ELR (cell line): Measurements from ENCODE around the gene DOHH.

Experiments
- DNase-seq: peaks from one replicate; pipeline ENCODE4 v3.0.0-alpha.2; 2015; ENCODE audit warnings: low read depth

DOHH gene

DNA sequence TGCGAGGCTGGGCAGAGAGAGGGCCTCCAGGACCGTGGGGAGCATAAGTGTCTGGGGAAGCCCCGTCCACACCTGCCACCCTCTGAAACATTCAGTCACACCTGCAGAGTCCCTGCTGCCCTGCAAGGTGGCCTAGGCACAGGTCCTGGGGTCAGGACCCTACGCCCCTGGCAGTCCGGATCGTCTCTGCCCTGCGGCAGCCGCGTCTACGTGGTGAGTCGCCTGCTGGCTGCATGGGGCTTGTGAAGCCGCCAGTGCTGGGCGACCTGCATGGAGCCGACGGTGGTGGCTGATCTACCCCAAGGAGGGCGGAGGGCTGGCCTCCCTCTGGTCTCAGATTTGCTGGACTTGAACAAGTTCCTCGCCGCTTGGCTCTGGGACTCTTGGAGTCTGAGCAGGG lies 18.7 kb upstream of the DOHH start:
- DNase-seq, result no peak

- DNase-seq, result no peak
Observed at GRCh38 chr19:3518659-3519058, 18.2 kb upstream of the DOHH start.

DNA sequence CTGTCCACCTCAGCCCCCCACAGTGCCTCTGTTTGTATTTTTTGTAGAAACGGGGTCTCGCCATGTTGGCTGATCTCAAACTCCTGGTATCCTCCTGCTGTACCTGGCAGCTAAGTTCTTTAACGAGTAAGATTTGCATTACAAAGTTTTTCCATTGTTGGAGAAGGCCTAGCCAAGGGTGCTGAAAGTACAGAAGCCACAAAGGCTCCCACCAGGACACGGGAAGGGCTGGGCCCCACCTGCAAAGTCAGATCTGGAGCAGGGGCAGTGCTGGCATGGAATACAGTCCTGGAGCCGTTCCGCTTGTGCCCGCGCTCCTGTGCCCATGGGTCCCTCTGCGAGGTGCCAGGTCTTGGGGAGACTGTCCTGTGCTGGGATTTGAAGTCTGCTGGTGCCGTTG lies 17.8 kb upstream of the DOHH start:
- no peak for DNase-seq

DNA sequence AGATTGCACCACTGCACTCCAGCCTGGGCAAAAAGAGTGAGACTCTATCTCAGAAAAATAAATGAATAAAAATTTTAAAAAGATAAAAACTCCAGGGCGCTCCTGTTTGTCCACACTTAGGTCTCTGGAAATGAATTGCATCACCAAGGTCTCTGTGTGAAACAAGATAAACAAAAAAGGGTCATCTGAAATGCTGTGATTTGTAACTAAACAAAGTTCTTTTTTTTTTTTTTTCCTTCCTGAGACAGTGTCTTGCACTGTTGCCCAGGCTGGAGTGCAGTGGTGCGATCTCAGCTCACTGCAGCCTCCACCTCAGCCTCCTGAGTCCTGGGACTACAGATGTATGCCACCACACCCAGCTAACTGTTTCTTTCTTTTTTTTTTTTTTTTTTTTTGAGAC lies 17.2 kb upstream of the DOHH start:
- DNase-seq, result no peak

DNA sequence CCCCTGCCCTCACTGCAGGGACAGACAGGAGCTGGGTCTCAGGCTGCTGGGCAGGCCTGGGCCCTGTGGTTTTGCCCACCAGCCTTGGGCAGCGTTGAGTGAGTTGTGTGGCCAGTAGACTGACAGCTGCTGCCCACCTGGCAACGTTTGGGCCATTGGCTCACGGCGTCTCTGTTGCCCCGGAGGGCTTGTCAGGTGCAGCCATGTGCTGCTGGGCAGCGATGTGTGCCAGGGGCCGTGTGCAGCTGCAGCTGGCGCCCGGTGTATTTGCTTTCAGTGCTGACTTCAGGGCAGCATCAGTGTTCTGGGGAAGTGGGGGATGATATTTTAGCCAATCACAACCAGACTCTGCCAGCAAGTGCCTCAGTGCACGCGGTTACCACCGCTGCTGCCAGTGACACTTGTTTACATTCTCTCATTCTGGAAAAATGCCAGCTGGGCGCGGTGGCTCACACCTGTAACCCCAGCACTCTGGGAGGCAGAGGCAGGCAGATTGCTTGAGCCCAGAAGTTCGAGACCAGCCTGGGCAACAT lies 16.3 kb upstream of the DOHH start:
- no peak for DNase-seq

- no peak for DNase-seq
Observed at GRCh38 chr19:3515891-3516422, 15.5 kb upstream of the DOHH start.

DNA sequence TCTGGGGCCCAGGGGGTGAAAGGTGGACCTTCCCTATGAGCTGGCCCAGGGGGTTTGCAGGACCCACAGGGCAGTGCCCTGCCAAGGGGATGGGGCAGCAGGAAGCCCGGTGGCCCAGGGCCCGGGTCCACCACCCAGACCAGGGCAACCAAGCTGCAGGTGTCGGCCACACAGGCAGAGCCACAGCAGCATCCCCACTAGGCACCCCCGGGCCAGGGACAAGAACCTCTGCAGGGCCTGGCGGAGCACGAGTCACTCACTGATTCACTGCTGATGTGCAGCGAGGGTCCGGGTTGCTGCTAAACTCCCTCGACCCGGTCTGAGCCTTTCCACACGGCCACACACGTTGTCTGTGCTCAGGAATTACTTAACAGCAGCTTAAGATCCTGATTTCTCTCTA lies 14.5 kb upstream of the DOHH start:
- peak; percentile 41 for DNase-seq

- peak; percentile 56 for DNase-seq
Observed at GRCh38 chr19:3513229-3514140, 13.0 kb upstream of the DOHH start.

- DNase-seq, result no peak
Observed at GRCh38 chr19:3512562-3513228, 12.2 kb upstream of the DOHH start.

DNA sequence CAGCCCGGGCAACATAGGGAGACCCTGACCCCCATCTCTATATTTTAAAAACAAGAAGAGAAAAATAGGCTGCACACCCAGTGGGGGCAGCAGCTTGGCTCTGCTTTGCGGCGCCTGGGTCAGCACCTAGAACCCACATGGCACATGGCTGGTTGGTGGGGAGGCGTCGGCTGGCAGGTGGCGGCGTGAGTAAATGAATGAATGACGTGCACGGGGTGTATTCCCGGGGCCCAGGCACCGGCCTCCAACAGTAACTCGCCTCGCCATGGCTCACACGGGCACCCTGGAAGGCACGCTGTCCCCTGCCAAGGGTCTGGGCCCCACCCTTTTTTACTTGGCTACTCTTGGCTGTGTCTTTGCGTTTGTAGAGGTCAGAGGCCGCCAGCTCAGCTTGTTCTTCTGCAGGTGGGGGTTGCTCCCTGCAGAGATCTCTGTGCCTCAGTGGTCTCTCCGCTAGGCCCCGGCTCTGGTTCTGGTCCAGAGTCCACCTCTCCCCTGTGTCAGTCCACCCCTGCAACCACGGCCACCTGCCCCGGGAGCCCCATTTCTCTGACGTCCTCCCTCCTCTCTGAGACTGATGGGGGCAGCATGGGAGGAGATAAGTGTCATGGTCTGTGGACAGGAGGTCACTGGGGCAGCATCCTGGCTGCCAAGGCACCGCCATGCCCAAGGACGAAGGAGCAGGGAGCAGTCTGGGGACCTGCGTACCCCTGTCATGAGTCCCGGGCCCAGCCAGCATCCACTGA lies 11.2 kb upstream of the DOHH start:
- DNase-seq, result no peak

DNA sequence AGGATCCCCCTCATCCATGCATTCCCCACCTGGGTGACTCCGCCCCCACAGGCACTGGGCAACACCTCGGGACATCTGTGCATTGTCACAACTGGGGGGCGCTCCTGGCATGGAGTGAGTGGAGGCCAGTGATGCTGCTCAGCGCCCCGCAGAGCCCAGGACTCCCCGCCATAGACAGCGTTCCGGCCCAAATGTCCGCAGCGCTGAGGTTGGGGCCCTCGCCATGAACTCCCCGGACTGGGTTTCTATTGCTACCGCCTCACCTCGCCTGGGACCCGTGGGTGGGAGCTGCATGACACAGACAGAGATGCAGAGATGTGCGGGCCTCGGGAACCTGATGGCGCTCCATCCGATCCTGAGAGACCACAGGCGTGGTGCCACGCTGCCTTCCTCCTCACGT lies 10.3 kb upstream of the DOHH start:
- no peak for DNase-seq

- peak; percentile 89 for DNase-seq
Observed at GRCh38 chr19:3509566-3509989, 9.1 kb upstream of the DOHH start.

GRCh38 chr19:3508771-3509535 lies 8.5 kb upstream of the DOHH start:
- DNase-seq, result peak; percentile 55

DNA sequence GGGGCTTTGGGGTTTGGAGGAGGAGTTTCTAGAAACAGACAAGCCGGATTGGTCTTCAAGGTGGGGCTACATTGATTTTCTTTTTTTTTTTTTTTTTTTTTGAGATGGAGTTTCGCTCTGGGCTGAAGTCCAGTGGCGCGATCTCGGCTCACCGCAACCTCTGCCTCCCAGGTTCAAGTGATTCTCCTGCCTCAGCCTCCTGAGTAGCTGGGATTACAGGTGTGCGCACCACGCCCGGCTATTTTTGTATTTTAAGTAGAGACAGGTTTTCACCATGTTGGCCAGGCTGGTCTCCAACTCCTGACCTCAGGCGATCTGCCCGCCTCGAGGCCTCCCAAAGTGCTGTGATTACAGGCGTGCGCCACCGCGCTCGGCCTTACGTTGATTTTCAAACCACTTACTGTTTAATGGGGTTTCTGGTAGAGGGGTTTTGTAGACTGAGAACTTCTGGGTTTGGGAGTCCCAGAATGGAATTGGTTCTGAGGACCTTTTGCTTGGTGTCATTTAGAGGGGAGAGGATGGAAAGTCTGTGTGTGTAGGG lies 7.7 kb upstream of the DOHH start:
- DNase-seq, result peak; percentile 19

DNA sequence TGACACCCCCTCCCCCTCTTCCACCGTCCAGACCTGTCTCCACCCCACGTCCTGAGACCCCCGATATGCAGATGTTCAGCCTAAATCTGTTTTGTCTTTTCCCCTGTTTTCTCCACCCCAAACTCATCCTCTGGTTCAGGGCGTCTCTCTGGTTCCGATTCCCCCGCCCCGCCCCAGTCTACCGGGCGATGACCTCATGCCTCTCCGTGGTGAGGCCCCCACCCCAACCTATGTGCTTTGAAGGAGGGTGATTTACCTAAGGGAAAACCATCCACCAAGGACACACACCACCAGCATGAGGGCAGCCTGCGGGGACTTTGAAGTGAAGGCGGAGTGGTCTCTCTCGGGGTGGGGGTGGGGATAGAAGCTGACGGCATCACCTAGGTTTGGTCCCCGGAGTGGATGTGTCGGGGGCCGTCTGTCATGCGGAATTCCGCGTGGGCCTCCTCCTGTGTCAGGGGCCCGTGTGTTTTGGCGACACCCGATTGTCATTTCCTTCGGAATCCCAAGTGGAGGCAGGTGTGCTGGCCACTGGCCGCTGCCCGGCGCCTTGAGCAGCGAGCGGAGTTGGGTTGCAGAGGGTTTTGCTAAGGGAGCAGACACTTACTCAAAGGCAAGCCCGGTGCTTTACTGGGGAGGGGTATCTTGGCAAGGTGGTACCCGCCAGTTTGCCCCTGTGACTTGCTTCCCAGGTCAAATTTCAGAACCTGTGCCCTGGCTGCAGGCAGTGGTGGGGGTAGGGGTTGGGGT lies 7.1 kb upstream of the DOHH start:
- peak; percentile 42 for DNase-seq

DNA sequence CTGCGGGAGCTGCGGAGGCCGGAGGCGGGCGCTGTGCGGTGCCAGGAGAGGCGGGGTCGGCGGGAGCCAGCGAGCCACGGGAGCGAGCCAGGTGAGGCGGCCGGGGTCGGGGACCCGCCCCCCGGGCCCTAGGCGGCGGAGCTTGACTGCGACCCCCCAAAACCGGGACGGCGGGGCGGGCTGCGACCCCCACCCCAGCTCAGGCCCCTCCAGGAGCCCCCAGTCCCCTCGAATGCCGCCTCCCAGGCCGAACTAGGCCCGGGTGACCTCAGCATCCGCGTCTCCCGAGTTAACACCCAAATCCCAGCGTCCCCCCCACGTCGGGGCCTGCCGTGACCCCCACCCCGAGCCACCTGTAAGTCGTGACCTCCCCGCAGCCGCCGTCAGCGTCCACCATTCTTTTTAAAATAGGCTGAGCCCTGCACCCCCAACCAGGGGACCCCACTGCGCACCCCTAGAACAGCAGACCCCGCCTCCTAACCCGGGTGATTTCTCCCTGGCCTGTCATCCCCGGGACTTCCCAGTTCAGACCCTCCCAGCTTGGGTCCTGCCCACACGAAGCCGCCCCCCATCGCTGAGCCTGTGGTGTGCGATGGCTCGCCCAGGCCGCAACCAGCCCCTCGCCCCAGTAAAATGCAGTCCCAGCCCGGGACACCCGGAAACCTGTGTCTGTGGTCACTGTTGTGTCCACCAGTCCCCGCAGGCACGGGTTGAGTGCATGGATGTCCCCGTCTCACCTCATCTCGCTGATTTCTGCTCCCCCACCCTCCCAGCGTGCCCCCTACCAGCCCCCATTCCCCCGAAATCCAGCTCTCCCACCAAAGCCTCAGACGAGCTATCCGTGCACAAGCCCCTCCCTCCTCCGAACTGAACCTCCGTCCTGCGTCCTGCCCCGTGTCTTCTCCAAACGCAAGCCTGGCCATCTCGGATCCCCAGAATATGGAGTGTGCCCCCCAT lies 6.2 kb upstream of the DOHH start:
- DNase-seq, result peak; percentile 52

GRCh38 chr19:3505598-3506383 lies 5.3 kb upstream of the DOHH start, which contains the start of gene FZR1:
FZR1 (plus strand) TSS chr19:3506311; CDS start chr19:3522990, 16,679 bp downstream.
- DNase-seq, result peak; percentile 99

- peak; percentile 22 for DNase-seq
Observed at GRCh38 chr19:3504735-3505134, 4.3 kb upstream of the DOHH start.
